Gastrocnemius medialis (tissue), 4 donors: ENCODE results near the gene GPR152.

Experiments used
- CTCF ChIP-seq, 5 experiments: fragments of 450-650 bp in 3 of 5; fragments of 200-600 bp in 2 of 5; sonication (generic) in 2 of 5; IDR thresholded peaks in 4 of 5; conservative IDR thresholded peaks in 1 of 5; 1 replicate in 4 of 5; 2 replicates in 1 of 5; pipeline ENCODE4 v1.5.1; 2016 to 2019; ENCODE audit warnings: antibody characterized with exemption in 5 of 5, mild to moderate bottlenecking in 3 of 5, moderate library complexity in 3 of 5
- POLR2A ChIP-seq, 2 donors: fragments of 450-650 bp; IDR thresholded peaks; one replicate each; pipeline ENCODE4 v1.6.1; 2017; ENCODE audit warnings: antibody characterized with exemption in 2 of 2, mild to moderate bottlenecking in 2 of 2, moderate library complexity in 2 of 2

DNA sequence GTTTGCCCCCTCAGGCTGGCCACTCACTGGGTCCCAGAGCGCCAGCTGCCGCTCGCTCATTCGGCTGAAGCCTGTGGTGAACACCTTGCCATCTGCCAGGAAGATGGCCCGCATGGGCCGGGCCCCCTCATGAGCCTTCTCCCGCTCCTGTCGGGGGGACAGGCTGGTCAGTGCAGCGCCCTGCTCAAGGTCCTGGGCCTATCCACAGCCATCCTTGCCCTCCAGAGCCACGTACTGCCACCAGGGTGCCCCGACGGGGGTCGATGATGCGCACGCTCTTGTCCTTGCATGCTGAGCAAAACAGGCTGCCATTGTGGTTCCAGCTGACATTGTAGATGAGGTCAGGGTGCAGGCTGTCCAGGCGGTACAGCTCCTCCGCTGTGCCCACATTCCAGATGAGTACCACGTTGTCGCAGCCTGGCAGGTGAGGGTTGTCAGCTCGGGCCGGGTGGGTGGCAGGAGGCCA lies 11.4 kb downstream of the GPR152 start:
- TF ChIP-seq POLR2A (IDR thresholded peaks at IDR 0.05) (no peak), CTCF (IDR thresholded peaks at IDR 0.05 in 4 of 5, conservative IDR thresholded peaks at IDR 0.05 in 1 of 5) (no peak)
